Naive B cell (primary cell): ENCODE results near the gene STARD4. TPM values are rescaled to one million over a fixed set of nuclear protein-coding genes. Genes with fewer than 3 reads are reported as not detected.

Experiments used
- ATAC-seq, 2 donors: fragments of 150-1000 bp; cut with Tn5 transposase; 2 replicates each; pipeline ENCODE4 v1.10.0; 2021; ENCODE audit warnings: low read depth in 2 of 2, mild to moderate bottlenecking in 2 of 2, moderate library complexity in 2 of 2
- DNase-seq: peaks from one replicate; pipeline ENCODE4 v3.0.0; 2022
- H3K27ac Mint-ChIP-seq, 6 donors: one replicate each; pipeline ENCODE4 v1.8.0; 2020 to 2022; ENCODE audit warnings: mild to moderate bottlenecking in 6 of 6, mixed read lengths in 6 of 6, moderate library complexity in 5 of 6, inconsistent platforms in 2 of 6
- H3K27me3 Mint-ChIP-seq, 3 donors: one replicate each; pipeline ENCODE4 v1.8.0; 2021 to 2022; ENCODE audit warnings: mixed read lengths in 3 of 3, mild to moderate bottlenecking in 1 of 3
- H3K36me3 Mint-ChIP-seq, 2 donors: one replicate each; pipeline ENCODE4 v1.8.0; 2020 to 2022; ENCODE audit warnings: mixed read lengths in 2 of 2, inconsistent platforms in 1 of 2, mild to moderate bottlenecking in 1 of 2
- H3K4me1 Mint-ChIP-seq, 3 donors: one replicate each; pipeline ENCODE4 v1.8.0; 2020 to 2022; ENCODE audit warnings: mixed read lengths in 3 of 3, inconsistent platforms in 1 of 3, mild to moderate bottlenecking in 1 of 3, moderate library complexity in 1 of 3
- H3K4me3 Mint-ChIP-seq, 8 donors: one replicate each; pipeline ENCODE4 v1.8.0; 2020 to 2022; ENCODE audit warnings: mild to moderate bottlenecking in 8 of 8, mixed read lengths in 8 of 8, moderate library complexity in 8 of 8, inconsistent platforms in 2 of 8
- H3K9me3 Mint-ChIP-seq, 7 donors: one replicate each; pipeline ENCODE4 v1.8.0; 2020 to 2022; ENCODE audit warnings: mixed read lengths in 7 of 7, mild to moderate bottlenecking in 5 of 7, inconsistent platforms in 2 of 7, moderate library complexity in 1 of 7
- polyA plus RNA-seq, 6 donors: library from polyadenylated mRNA; unstranded; fragments of 300-500 nt; fragmentation: Illumina TruSeq; gene quantifications; one replicate each; pipeline ENCODE4 v1.2.3, GENCODE V29; 2021; ENCODE audit warnings: low read depth in 6 of 6

The STARD4 gene
- polyA plus RNA-seq, 6 donors from 2014 or later, result 5.8 to 12.6 (median 10.6) TPM

DNA sequence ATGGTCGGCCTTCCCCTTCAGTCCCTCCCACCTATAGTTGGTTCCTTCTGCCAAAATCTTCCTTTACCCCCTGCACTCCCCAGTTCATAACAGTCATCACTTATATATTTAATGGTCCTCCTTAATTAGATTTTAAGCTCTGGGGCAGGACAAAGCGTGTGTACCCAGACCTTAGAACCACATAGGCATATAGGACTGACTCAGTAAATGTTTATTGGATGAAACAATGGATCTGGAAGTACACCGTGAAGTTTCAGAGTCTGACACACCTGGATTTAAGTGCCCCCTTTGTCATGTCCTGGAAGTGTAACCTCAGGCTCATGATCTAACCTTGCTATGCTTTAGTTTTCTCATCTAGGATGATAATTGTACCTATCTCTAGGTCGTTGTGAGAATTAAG, 32.0 kb downstream of the STARD4 start:
- no peaks in the 10 kb centered on the region for H3K36me3 Mint-ChIP-seq
- no peak overlapping the region for H3K27ac Mint-ChIP-seq
- H3K4me3 Mint-ChIP-seq, result no peak overlapping the region
- DNase-seq (no peak), ATAC-seq (no peak)
- H3K27me3 Mint-ChIP-seq, result peaks cover 0 to 9% (median 0%) of the 10 kb centered on the region in 3 donors
- no peaks in the 10 kb centered on the region for H3K9me3 Mint-ChIP-seq
- H3K4me1 Mint-ChIP-seq, result no peaks in the 10 kb centered on the region

DNA sequence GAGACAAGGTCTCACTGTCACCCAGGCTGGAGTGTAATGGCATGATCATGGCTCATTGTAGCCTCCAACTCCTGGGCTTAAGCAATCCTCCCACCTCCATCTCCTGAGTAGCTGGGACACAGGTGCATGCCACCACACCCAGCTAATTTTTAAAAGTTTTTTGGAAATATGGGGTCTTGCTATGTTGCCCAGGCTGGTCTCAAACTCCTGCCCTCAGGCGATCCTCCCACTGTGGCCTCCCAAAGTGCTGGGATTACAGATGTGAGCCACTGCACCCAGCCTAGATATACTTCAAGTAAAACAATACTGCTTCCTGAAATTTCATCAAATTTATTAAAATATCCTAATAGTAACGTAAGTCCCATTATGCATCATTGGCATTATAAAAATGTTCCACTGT, 33.4 kb downstream of the STARD4 start:
- DNase-seq, result no peak
- Mint-ChIP-seq H3K27ac (no peak overlapping the region), H3K36me3 (no peaks in the 10 kb centered on the region), H3K4me1 (no peaks in the 10 kb centered on the region), H3K4me3 (no peak overlapping the region), H3K27me3 (peaks cover 0 to 9% (median 0%) of the 10 kb centered on the region in 3 donors), H3K9me3 (no peaks in the 10 kb centered on the region)
- ATAC-seq, result no peak

DNA sequence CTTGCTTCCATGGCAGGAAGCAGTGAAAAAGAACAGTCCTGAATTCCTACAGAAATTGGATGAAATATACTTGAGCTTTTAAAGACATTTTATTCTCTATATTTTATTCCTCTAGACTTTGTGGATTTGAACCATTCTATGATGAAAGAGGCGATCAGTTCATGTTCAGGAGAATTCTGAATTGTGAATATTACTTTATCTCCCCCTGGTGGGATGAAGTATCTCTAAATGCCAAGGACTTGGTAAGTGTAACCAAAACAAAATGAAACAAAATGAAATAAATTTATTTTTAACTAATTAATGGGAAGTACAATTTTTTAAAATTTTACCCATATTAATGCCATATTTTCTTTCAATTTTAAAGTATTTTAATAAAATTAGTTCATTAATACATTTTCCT, 34.1 kb downstream of the STARD4 start:
- ATAC-seq, result no peak

DNA sequence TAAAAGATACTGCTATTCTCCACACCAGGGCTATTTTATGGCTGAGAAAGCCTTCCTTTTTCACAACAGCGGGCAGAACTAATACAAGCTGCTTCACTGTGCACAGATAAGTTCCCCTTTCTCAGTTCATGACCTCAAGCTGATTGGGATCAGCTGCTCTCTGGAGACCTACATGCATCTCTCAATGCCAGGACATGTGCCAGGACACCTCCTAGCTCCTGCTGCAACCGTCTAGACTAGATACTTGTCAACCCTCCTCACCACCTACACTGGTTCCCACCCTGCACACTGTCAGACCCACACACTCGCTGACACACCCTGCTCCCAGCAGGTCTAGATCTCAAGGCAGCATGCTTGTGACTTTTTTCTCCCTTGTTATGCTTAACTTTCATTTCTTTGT, 39.8 kb downstream of the STARD4 start:
- no peak overlapping the region for H3K4me3 Mint-ChIP-seq
- H3K4me1 Mint-ChIP-seq, result no peaks in the 10 kb centered on the region
- DNase-seq, result no peak
- no peaks in the 10 kb centered on the region for H3K36me3 Mint-ChIP-seq
- peak; percentile 25 to 41 for ATAC-seq
- H3K27ac Mint-ChIP-seq, result no peak overlapping the region
- no peaks in the 10 kb centered on the region for H3K27me3 Mint-ChIP-seq
- no peaks in the 10 kb centered on the region for H3K9me3 Mint-ChIP-seq

More for the DNA sequence above, 34.1 kb downstream of the STARD4 start:
- H3K27ac Mint-ChIP-seq, result no peak overlapping the region
- H3K9me3 Mint-ChIP-seq, result no peaks in the 10 kb centered on the region
- no peaks in the 10 kb centered on the region for H3K36me3 Mint-ChIP-seq
- H3K4me1 Mint-ChIP-seq, result no peaks in the 10 kb centered on the region
- peaks cover 0 to 9% (median 0%) of the 10 kb centered on the region in 3 donors for H3K27me3 Mint-ChIP-seq
- H3K4me3 Mint-ChIP-seq, result no peak overlapping the region
- DNase-seq, result no peak

DNA sequence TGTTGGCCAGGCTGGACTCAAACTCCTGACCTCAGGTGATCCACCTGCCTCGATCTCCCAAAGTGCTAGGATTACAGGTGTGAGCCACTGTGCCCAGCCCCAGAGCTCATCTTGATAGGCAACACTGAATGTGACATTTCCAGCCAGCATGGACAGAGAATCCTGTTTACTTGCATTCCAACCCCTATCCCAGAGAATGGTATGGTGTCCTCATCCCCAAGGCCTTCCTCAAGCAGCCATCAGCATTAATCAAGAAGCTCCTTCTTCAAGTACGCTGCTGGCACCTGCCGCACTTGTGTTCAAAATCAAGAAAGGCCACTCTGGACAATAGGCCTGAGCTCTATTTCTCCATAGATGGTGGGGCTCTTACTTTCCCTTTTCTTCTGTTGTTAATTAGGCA, 40.2 kb downstream of the STARD4 start:
- DNase-seq (no peak), ATAC-seq (no peak)
- Mint-ChIP-seq H3K4me1 (no peaks in the 10 kb centered on the region), H3K36me3 (no peaks in the 10 kb centered on the region), H3K27ac (no peak overlapping the region), H3K27me3 (no peaks in the 10 kb centered on the region), H3K4me3 (peak overlapping the region in 1 of 8 donors; percentile 17), H3K9me3 (no peaks in the 10 kb centered on the region)

DNA sequence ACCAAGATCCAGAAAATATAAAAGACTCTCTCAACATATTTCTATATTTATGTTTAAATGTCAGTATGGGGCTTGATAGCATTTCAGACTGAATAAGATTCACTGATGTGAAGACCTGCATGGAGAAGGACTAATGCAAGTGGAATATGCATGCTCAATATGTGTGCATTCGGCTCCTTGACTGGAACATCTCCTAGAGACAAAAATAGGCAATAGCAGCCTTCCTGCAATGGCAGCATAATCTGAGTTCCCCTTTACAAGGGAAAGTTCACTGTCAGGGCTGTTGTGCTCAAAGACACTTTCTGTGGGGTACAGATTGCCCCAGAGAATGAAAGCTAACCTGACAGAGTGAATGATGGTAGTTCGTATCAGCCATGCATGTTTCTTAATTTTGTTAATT, 42.4 kb downstream of the STARD4 start:
- H3K36me3 Mint-ChIP-seq, result no peaks in the 10 kb centered on the region
- DNase-seq (no peak), ATAC-seq (no peak)
- peaks cover 0 to 5% (median 2%) of the 10 kb centered on the region in 7 donors for H3K9me3 Mint-ChIP-seq
- no peak overlapping the region for H3K4me3 Mint-ChIP-seq
- no peaks in the 10 kb centered on the region for H3K4me1 Mint-ChIP-seq
- peaks cover 0 to 2% (median 0%) of the 10 kb centered on the region in 3 donors for H3K27me3 Mint-ChIP-seq
- no peak overlapping the region for H3K27ac Mint-ChIP-seq

GRCh38 chr5:111469293-111469896, 42.9 kb downstream of the STARD4 start:
- no peaks in the 10 kb centered on the region for H3K4me1 Mint-ChIP-seq
- no peak overlapping the region for H3K4me3 Mint-ChIP-seq
- no peak for DNase-seq
- no peak overlapping the region for H3K27ac Mint-ChIP-seq
- H3K36me3 Mint-ChIP-seq, result no peaks in the 10 kb centered on the region
- H3K9me3 Mint-ChIP-seq, result peaks cover 0 to 5% (median 2%) of the 10 kb centered on the region in 7 donors
- ATAC-seq, result no peak
- H3K27me3 Mint-ChIP-seq, result peaks cover 0 to 4% (median 0%) of the 10 kb centered on the region in 3 donors

DNA sequence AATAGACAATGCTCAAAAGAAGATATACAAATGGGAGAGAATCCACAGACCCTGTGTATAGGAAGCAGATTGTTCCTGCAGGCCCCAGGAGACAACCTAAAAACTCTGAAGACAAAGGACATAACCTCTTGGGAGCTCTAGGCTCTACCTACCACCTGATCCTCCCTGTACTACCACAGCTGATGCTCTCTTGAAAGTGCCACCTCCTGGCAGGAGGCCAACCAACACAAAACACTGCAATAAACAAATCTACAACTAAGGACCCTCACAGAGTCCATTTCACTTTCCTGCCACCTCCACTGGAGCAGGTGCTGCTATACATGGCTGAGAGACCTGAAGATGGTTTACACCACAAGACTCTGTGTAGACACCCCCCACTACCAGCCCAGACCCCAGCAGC, 49.0 kb downstream of the STARD4 start:
- ATAC-seq (no peak), DNase-seq (no peak)
- Mint-ChIP-seq H3K36me3 (no peaks in the 10 kb centered on the region), H3K4me1 (no peaks in the 10 kb centered on the region), H3K27ac (no peak overlapping the region), H3K27me3 (peaks cover 0 to 10% (median 0%) of the 10 kb centered on the region in 3 donors), H3K4me3 (no peak overlapping the region), H3K9me3 (peaks cover 0 to 5% (median 2%) of the 10 kb centered on the region in 7 donors)

GRCh38 chr5:111461934-111462333, 50.4 kb downstream of the STARD4 start:
- DNase-seq, result no peak
- Mint-ChIP-seq H3K27me3 (peaks cover 0 to 10% (median 0%) of the 10 kb centered on the region in 3 donors), H3K36me3 (no peaks in the 10 kb centered on the region), H3K4me1 (no peaks in the 10 kb centered on the region), H3K4me3 (no peak overlapping the region), H3K27ac (peak overlapping the region in 1 of 6 donors; percentile 12), H3K9me3 (peaks cover 0 to 5% (median 2%) of the 10 kb centered on the region in 7 donors)
- ATAC-seq, result no peak

GRCh38 chr5:111461255-111461671, 51.1 kb downstream of the STARD4 start:
- H3K9me3 Mint-ChIP-seq, result peaks cover 0 to 5% (median 2%) of the 10 kb centered on the region in 7 donors
- no peak overlapping the region for H3K27ac Mint-ChIP-seq
- no peaks in the 10 kb centered on the region for H3K4me1 Mint-ChIP-seq
- H3K4me3 Mint-ChIP-seq, result no peak overlapping the region
- H3K27me3 Mint-ChIP-seq, result peaks cover 0 to 10% (median 0%) of the 10 kb centered on the region in 3 donors
- DNase-seq (no peak), ATAC-seq (no peak)
- H3K36me3 Mint-ChIP-seq, result no peaks in the 10 kb centered on the region

DNA sequence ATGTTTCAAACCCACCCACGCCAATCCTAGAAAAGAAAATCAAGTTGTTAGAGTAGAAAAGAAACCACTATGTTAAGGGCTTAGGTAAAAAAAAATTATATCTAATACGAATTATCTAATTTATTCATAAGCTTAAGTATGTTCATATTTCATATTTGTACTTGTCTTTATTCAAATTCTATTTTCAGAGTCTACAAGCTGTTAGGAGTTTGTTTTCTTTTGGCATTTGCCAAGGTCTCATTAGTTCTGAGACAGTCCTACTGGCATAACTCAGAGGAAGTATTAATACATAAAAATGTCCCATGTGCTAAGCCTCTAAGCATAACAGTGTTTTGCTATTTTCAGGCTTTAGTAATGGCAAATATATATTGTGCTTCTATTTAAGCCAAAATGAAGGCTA, 57.6 kb downstream of the STARD4 start:
- no peaks in the 10 kb centered on the region for H3K27me3 Mint-ChIP-seq
- ATAC-seq (no peak), DNase-seq (no peak)
- no peak overlapping the region for H3K4me3 Mint-ChIP-seq
- no peak overlapping the region for H3K27ac Mint-ChIP-seq
- no peaks in the 10 kb centered on the region for H3K4me1 Mint-ChIP-seq
- no peaks in the 10 kb centered on the region for H3K9me3 Mint-ChIP-seq
- H3K36me3 Mint-ChIP-seq, result no peaks in the 10 kb centered on the region

- H3K9me3 Mint-ChIP-seq, result no peaks in the 10 kb centered on the region
- H3K36me3 Mint-ChIP-seq, result no peaks in the 10 kb centered on the region
- DNase-seq, result no peak
- H3K27ac Mint-ChIP-seq, result no peak overlapping the region
- no peaks in the 10 kb centered on the region for H3K27me3 Mint-ChIP-seq
- no peak overlapping the region for H3K4me3 Mint-ChIP-seq
- ATAC-seq, result no peak
- no peaks in the 10 kb centered on the region for H3K4me1 Mint-ChIP-seq
Observed at GRCh38 chr5:111454198-111454622, 58.1 kb downstream of the STARD4 start.

DNA sequence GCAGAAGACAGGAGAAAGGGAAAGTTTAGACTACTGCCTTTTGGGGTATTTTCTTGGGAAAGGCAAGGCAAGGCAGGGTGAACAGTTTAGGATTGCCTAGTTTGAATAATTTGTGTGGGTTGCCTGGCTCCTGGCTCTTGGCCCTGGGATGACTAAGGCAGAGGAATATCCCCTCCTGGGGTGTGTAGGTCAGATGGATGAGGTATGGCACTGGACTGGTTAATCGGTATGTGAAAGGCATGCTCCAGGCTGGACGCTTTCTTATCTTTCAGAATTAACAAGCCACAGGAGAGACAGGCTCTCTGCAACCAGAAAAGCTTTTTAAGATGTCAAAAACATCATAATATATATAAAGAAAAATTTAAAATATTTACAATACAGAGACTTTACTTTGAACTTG, 58.6 kb downstream of the STARD4 start:
- Mint-ChIP-seq H3K27me3 (no peaks in the 10 kb centered on the region), H3K27ac (no peak overlapping the region), H3K4me3 (no peak overlapping the region), H3K4me1 (no peaks in the 10 kb centered on the region), H3K9me3 (no peaks in the 10 kb centered on the region), H3K36me3 (no peaks in the 10 kb centered on the region)
- ATAC-seq, result no peak
- no peak for DNase-seq

- DNase-seq, result no peak
- no peaks in the 10 kb centered on the region for H3K9me3 Mint-ChIP-seq
- peak overlapping the region in 1 of 8 donors; percentile 8 for H3K4me3 Mint-ChIP-seq
- no peak overlapping the region for H3K27ac Mint-ChIP-seq
- no peak for ATAC-seq
- no peaks in the 10 kb centered on the region for H3K36me3 Mint-ChIP-seq
- no peaks in the 10 kb centered on the region for H3K4me1 Mint-ChIP-seq
- H3K27me3 Mint-ChIP-seq, result no peaks in the 10 kb centered on the region
Observed at GRCh38 chr5:111453295-111453694, 59.0 kb downstream of the STARD4 start.

DNA sequence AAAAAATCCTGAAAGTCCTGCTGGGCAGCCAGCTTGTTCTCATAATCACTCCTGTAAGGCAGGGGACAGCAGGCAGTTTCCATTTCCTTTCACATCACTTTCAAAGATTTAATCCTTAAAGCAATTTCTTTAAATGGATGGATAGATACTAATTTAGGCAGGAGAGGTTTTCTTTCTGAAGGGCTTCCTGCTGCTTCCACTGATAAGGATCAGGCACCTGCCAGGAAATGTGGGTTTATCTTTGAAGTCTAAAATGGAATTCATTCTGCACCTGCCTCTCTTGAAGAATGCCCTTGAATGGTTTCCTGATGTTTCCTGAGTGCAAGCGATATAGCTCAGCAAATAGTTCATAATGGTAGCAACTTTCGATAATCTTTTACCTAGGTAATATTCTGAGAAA, 64.5 kb downstream of the STARD4 start:
- Mint-ChIP-seq H3K9me3 (no peaks in the 10 kb centered on the region), H3K4me1 (no peaks in the 10 kb centered on the region), H3K27me3 (no peaks in the 10 kb centered on the region), H3K4me3 (no peak overlapping the region), H3K36me3 (no peaks in the 10 kb centered on the region), H3K27ac (no peak overlapping the region)
- no peak for ATAC-seq
- no peak for DNase-seq
